ENCODE results near the gene SOX5.

DNA sequence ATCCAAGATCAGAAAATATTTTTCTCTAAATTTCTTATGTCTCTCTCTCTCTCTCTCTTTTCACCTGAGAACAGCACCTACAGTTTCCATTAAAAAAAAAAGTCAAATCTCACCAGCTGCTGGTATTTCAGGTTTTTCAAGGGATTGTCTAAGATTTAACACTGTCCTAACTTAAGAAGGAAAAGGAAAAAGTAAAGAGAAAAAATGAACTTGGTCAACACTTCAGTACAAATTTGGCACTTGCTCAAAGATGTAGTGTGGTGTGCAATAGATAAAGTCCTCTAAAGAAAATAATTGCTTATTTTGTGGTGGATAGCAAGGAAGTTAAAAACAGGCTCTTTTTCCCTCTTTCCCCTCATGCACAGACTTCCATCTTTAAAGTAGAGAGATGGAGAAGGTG lies 416.2 kb downstream of the SOX5 start:
- TF ChIP-seq CTCF (IDR thresholded peaks at IDR 0.05; ENCODE audit: low read depth, low read length) (no peak), POLR2A (IDR thresholded peaks at IDR 0.05; ENCODE audit: extremely low read depth, insufficient read length) (no peak), MYC (IDR thresholded peaks at IDR 0.05; ENCODE audit: low read depth, low read length) (no peak)
- TF ChIP-seq, protein P1, sequence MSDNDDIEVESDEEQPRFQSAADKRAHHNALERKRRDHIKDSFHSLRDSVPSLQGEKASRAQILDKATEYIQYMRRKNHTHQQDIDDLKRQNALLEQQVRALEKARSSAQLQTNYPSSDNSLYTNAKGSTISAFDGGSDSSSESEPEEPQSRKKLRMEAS (IDR thresholded peaks at IDR 0.05; ENCODE audit: low read depth, low read length), result no peak

Measured in NB4 (cell line).